ENCODE measurements around the gene ADNP2.

Gene ADNP2

GRCh38 chr18:80167331-80167730 lies 58.3 kb downstream of the ADNP2 start:
- H3K36me3 Mint-ChIP-seq (ENCODE audit: low read depth) = no peaks in the 10 kb centered on the region
- H3K4me1 Mint-ChIP-seq = no peaks in the 10 kb centered on the region
- H3K27ac Mint-ChIP-seq = no peak overlapping the region
- H3K4me3 Mint-ChIP-seq = no peak overlapping the region
- ATAC-seq (no peak), DNase-seq (no peak)
- H3K27me3 Mint-ChIP-seq = peaks cover 27% of the 10 kb centered on the region
- H3K9me3 Mint-ChIP-seq = peaks cover 16% of the 10 kb centered on the region

- no peak for DNase-seq
- Mint-ChIP-seq H3K36me3 (ENCODE audit: low read depth) (no peaks in the 10 kb centered on the region), H3K27me3 (peaks cover 28% of the 10 kb centered on the region), H3K4me1 (no peaks in the 10 kb centered on the region), H3K4me3 (no peak overlapping the region), H3K27ac (no peak overlapping the region), H3K9me3 (peaks cover 16% of the 10 kb centered on the region)
- ATAC-seq = no peak
These were observed 58.9 kb downstream of the ADNP2 start for GRCh38 chr18:80167931-80168330.

GRCh38 chr18:80168346-80168745 lies 59.3 kb downstream of the ADNP2 start:
- no peaks in the 10 kb centered on the region for H3K4me1 Mint-ChIP-seq
- no peak overlapping the region for H3K27ac Mint-ChIP-seq
- peaks cover 31% of the 10 kb centered on the region for H3K27me3 Mint-ChIP-seq
- H3K36me3 Mint-ChIP-seq (ENCODE audit: low read depth) = no peaks in the 10 kb centered on the region
- no peak overlapping the region for H3K4me3 Mint-ChIP-seq
- ATAC-seq = no peak
- no peak for DNase-seq
- H3K9me3 Mint-ChIP-seq = peaks cover 16% of the 10 kb centered on the region

- Mint-ChIP-seq H3K27me3 (peaks cover 31% of the 10 kb centered on the region), H3K27ac (no peak overlapping the region), H3K9me3 (peaks cover 16% of the 10 kb centered on the region), H3K36me3 (ENCODE audit: low read depth) (no peaks in the 10 kb centered on the region), H3K4me1 (no peaks in the 10 kb centered on the region), H3K4me3 (no peak overlapping the region)
- DNase-seq = no peak
- ATAC-seq = no peak
These were observed 59.9 kb downstream of the ADNP2 start for GRCh38 chr18:80168982-80169381.

GRCh38 chr18:80169607-80170006 lies 60.5 kb downstream of the ADNP2 start:
- Mint-ChIP-seq H3K27me3 (peaks cover 29% of the 10 kb centered on the region), H3K4me3 (no peak overlapping the region), H3K36me3 (ENCODE audit: low read depth) (no peaks in the 10 kb centered on the region), H3K4me1 (peaks cover 3% of the 10 kb centered on the region), H3K27ac (no peak overlapping the region), H3K9me3 (peaks cover 10% of the 10 kb centered on the region)
- DNase-seq (no peak), ATAC-seq (no peak)

GRCh38 chr18:80170395-80171053 lies 61.5 kb downstream of the ADNP2 start:
- H3K36me3 Mint-ChIP-seq (ENCODE audit: low read depth) = no peaks in the 10 kb centered on the region
- H3K27ac Mint-ChIP-seq = no peak overlapping the region

GRCh38 chr18:80171054-80171872 lies 62.2 kb downstream of the ADNP2 start:
- Mint-ChIP-seq H3K27ac (no peak overlapping the region), H3K27me3 (peaks cover 29% of the 10 kb centered on the region), H3K9me3 (no peaks in the 10 kb centered on the region), H3K4me3 (no peak overlapping the region), H3K4me1 (peaks cover 16% of the 10 kb centered on the region), H3K36me3 (ENCODE audit: low read depth) (no peaks in the 10 kb centered on the region)
- ATAC-seq = no peak
- DNase-seq = peak; percentile 78

More at GRCh38 chr18:80170395-80171053, 61.5 kb downstream of the ADNP2 start:
- Mint-ChIP-seq H3K4me1 (peaks cover 11% of the 10 kb centered on the region), H3K9me3 (peaks cover 3% of the 10 kb centered on the region), H3K27me3 (peaks cover 32% of the 10 kb centered on the region), H3K4me3 (no peak overlapping the region)
- DNase-seq = no peak
- ATAC-seq = no peak

- ATAC-seq = no peak
- Mint-ChIP-seq H3K4me1 (peaks cover 16% of the 10 kb centered on the region), H3K4me3 (no peak overlapping the region), H3K27me3 (peaks cover 32% of the 10 kb centered on the region), H3K9me3 (no peaks in the 10 kb centered on the region), H3K27ac (no peak overlapping the region), H3K36me3 (ENCODE audit: low read depth) (no peaks in the 10 kb centered on the region)
- no peak for DNase-seq
These were observed 63.0 kb downstream of the ADNP2 start for GRCh38 chr18:80172056-80172455.

- Mint-ChIP-seq H3K27me3 (peaks cover 32% of the 10 kb centered on the region), H3K36me3 (ENCODE audit: low read depth) (no peaks in the 10 kb centered on the region), H3K4me3 (no peak overlapping the region), H3K9me3 (no peaks in the 10 kb centered on the region), H3K27ac (no peak overlapping the region), H3K4me1 (peaks cover 16% of the 10 kb centered on the region)
- DNase-seq (no peak), ATAC-seq (no peak)
These were observed 64.0 kb downstream of the ADNP2 start for GRCh38 chr18:80173060-80173459.

- Mint-ChIP-seq H3K9me3 (no peaks in the 10 kb centered on the region), H3K27me3 (peaks cover 23% of the 10 kb centered on the region), H3K27ac (peak overlapping the region; percentile 64), H3K36me3 (ENCODE audit: low read depth) (no peaks in the 10 kb centered on the region), H3K4me1 (peaks cover 16% of the 10 kb centered on the region), H3K4me3 (peak overlapping the region; percentile 10)
- DNase-seq = peak; percentile 29
- ATAC-seq = peak; percentile 80
These were observed 66.6 kb downstream of the ADNP2 start for GRCh38 chr18:80175451-80176204.

GRCh38 chr18:80176334-80177073 lies 67.4 kb downstream of the ADNP2 start:
- no peak overlapping the region for H3K4me3 Mint-ChIP-seq
- DNase-seq = no peak
- peaks cover 15% of the 10 kb centered on the region for H3K27me3 Mint-ChIP-seq
- peaks cover 16% of the 10 kb centered on the region for H3K4me1 Mint-ChIP-seq
- ATAC-seq = no peak
- H3K27ac Mint-ChIP-seq = no peak overlapping the region
- no peaks in the 10 kb centered on the region for H3K36me3 Mint-ChIP-seq (ENCODE audit: low read depth)
- H3K9me3 Mint-ChIP-seq = no peaks in the 10 kb centered on the region

GRCh38 chr18:80177128-80177527 lies 68.1 kb downstream of the ADNP2 start:
- Mint-ChIP-seq H3K27ac (no peak overlapping the region), H3K36me3 (ENCODE audit: low read depth) (no peaks in the 10 kb centered on the region), H3K4me1 (peaks cover 16% of the 10 kb centered on the region), H3K9me3 (no peaks in the 10 kb centered on the region), H3K27me3 (peaks cover 14% of the 10 kb centered on the region), H3K4me3 (no peak overlapping the region)
- ATAC-seq = no peak
- DNase-seq = no peak

GRCh38 chr18:80178935-80179818 lies 70.1 kb downstream of the ADNP2 start:
- Mint-ChIP-seq H3K4me3 (no peak overlapping the region), H3K9me3 (no peaks in the 10 kb centered on the region), H3K27ac (no peak overlapping the region), H3K27me3 (peaks cover 6% of the 10 kb centered on the region), H3K36me3 (ENCODE audit: low read depth) (no peaks in the 10 kb centered on the region), H3K4me1 (peaks cover 15% of the 10 kb centered on the region)
- ATAC-seq (no peak), DNase-seq (no peak)

Data from activated naive CD8-positive, alpha-beta T cell treated with anti-CD3 and anti-CD28 coated beads, Interleukin-2, amount 50 U/mL, for 24 hours (primary cell).